ENCODE data around the gene JAG1. TPM values are rescaled to one million over a fixed set of nuclear protein-coding genes. Genes with fewer than 3 reads are reported as not detected.
"Not testable (repeated sequence)": the region's sequence is repeated elsewhere in the genome, so short reads cannot be mapped to it uniquely, and the experiment has no call there.

The JAG1 gene
- total RNA-seq, 2 experiments from 2014 or later, result 0.32 to 0.67 TPM

DNA sequence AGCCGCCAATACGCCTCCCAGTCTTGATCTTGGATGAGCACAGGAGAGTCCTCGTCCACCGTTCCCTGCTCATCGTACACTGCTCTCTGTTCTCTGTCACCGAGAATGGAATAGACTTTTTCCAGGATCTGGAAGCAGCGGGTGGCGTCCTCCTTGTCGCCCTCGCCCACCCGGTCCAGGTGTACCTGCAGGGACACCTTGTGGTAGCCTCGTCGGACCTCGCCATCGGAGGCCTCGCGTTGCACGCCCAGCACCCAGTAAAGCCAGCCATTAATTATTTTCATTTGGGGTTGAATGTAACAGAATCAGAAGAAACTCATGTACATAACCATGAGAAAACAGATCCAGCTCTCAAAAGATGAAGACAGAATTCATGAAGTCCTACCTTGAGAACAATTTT is 59.9 kb downstream of the JAG1 start:
- Histone ChIP-seq H3K36me3 (ENCODE audit: insufficient read depth, low read length) (no peaks in the 10 kb centered on the region), H3K27ac (ENCODE audit: low read depth, low read length, poor library complexity, severe bottlenecking) (no peak overlapping the region), H3K79me2 (ENCODE audit: insufficient read depth, low read depth, low read length) (no peaks in the 10 kb centered on the region), H3K9me3 (ENCODE audit: low read length) (no peaks in the 10 kb centered on the region), H3K4me1 (ENCODE audit: insufficient read depth, low read length, poor library complexity, severe bottlenecking) (no peaks in the 10 kb centered on the region), H3K9me2 (ENCODE audit: insufficient read depth, low read length) (no peaks in the 10 kb centered on the region), H3K4me3 (ENCODE audit: low read depth, low read length, poor library complexity, severe bottlenecking) (no peak overlapping the region), H4K20me1 (ENCODE audit: insufficient read depth, low read length) (no peaks in the 10 kb centered on the region), H3K4me2 (ENCODE audit: low read length) (no peak overlapping the region), H2AFZ (ENCODE audit: low read length) (no peak overlapping the region)
- no peak for DNase-seq (ENCODE audit: low spot score)
- BruUV-seq (replicated peaks), result no TSS peak
- POLR2A ChIA-PET, result interaction anchor here (0.6 kb wide), 1 partner anchor 43 kb away, joined by 4 read pairs; no protein-coding TSS in a partner anchor
- intact Hi-C loops (cut with micrococcal nuclease; ENCODE audit: unreplicated experiment), result no loop called here
- CTCF ChIA-PET (ENCODE audit: unreplicated experiment), result no interaction called here
- TF ChIP-seq EZH2phosphoT487 (IDR thresholded peaks at IDR 0.05; ENCODE audit: borderline replicate concordance, low read depth, low read length) (no peak), CTCF (conservative IDR thresholded peaks at IDR 0.05; ENCODE audit: low read length) (no peak)

GRCh38 chr20:10613426-10613825 is 60.4 kb downstream of the JAG1 start:
- H4K20me1 ChIP-seq (ENCODE audit: insufficient read depth, low read length); BruUV-seq (replicated peaks); H3K36me3 ChIP-seq (ENCODE audit: insufficient read depth, low read length); H3K4me2 ChIP-seq (ENCODE audit: low read length); CTCF ChIA-PET (ENCODE audit: unreplicated experiment); H3K4me1 ChIP-seq (ENCODE audit: insufficient read depth, low read length, poor library complexity, severe bottlenecking); H2AFZ ChIP-seq (ENCODE audit: low read length); DNase-seq (ENCODE audit: low spot score); H3K4me3 ChIP-seq (ENCODE audit: low read depth, low read length, poor library complexity, severe bottlenecking); H3K79me2 ChIP-seq (ENCODE audit: insufficient read depth, low read depth, low read length); H3K9me2 ChIP-seq (ENCODE audit: insufficient read depth, low read length); H3K27ac ChIP-seq (ENCODE audit: low read depth, low read length, poor library complexity, severe bottlenecking); POLR2A ChIA-PET; H3K9me3 ChIP-seq (ENCODE audit: low read length); intact Hi-C loops (cut with micrococcal nuclease; ENCODE audit: unreplicated experiment): not testable (repeated sequence)

GRCh38 chr20:10611357-10611756 is 62.4 kb downstream of the JAG1 start:
- intact Hi-C loops (cut with micrococcal nuclease; ENCODE audit: unreplicated experiment), result no loop called here
- CTCF ChIA-PET (ENCODE audit: unreplicated experiment), result no interaction called here
- DNase-seq (ENCODE audit: low spot score), result peak; percentile 10

More at GRCh38 chr20:10611357-10611756, 62.4 kb downstream of the JAG1 start:
- POLR2A ChIA-PET, result interaction anchor here (0.6 kb wide), 1 partner anchor 177 kb away, joined by 4 read pairs; the partner anchor contains the start of gene SLX4IP
- H3K79me2 ChIP-seq (ENCODE audit: insufficient read depth, low read depth, low read length), result no peaks in the 10 kb centered on the region
- no peak overlapping the region for H3K27ac ChIP-seq (ENCODE audit: low read depth, low read length, poor library complexity, severe bottlenecking)
- H3K36me3 ChIP-seq (ENCODE audit: insufficient read depth, low read length), result no peaks in the 10 kb centered on the region
- no peak overlapping the region for H2AFZ ChIP-seq (ENCODE audit: low read length)
- no peak overlapping the region for H3K4me3 ChIP-seq (ENCODE audit: low read depth, low read length, poor library complexity, severe bottlenecking)
- no peaks in the 10 kb centered on the region for H3K4me1 ChIP-seq (ENCODE audit: insufficient read depth, low read length, poor library complexity, severe bottlenecking)
- TF ChIP-seq EZH2phosphoT487 (IDR thresholded peaks at IDR 0.05; ENCODE audit: borderline replicate concordance, low read depth, low read length) (no peak), CTCF (conservative IDR thresholded peaks at IDR 0.05; ENCODE audit: low read length) (peak; percentile 38; the same call in 1 of the 2 replicates)
- H3K4me2 ChIP-seq (ENCODE audit: low read length), result no peak overlapping the region
- no peaks in the 10 kb centered on the region for H3K9me3 ChIP-seq (ENCODE audit: low read length)
- H3K9me2 ChIP-seq (ENCODE audit: insufficient read depth, low read length), result no peaks in the 10 kb centered on the region
- no peaks in the 10 kb centered on the region for H4K20me1 ChIP-seq (ENCODE audit: insufficient read depth, low read length)
- no TSS peak for BruUV-seq (replicated peaks)

All from OCI-LY7 (cell line).